ENCODE data around the gene TBC1D9.

- no peak for TF ChIP-seq CTCF (IDR thresholded peaks at IDR 0.05)
- TF ChIP-seq POLR2AphosphoS5 (IDR thresholded peaks at IDR 0.05) = no peak
These were observed 339 bp downstream of the TBC1D9 start for GRCh38 chr4:140755774-140756318.

Measured in sigmoid colon (tissue), 4 donors.